Stomach (tissue), 9 donors: Measurements from ENCODE around the gene GRM4. TPM values are rescaled to one million over a fixed set of nuclear protein-coding genes. Genes with fewer than 3 reads are reported as not detected.

Experiments used
- DNase-seq, 2 donors: peaks; one replicate each; pipeline versions ENCODE4 v3.0.0 to v3.0.0-alpha.2; 2013 to 2019
- H3K27ac ChIP-seq, 5 donors: fragments of 200-600 bp in 4 of 5; sonication (generic) in 4 of 5; one replicate each; pipeline ENCODE4 v1.5.1; 2013 to 2019; ENCODE audit warnings: mild to moderate bottlenecking in 1 of 5, moderate library complexity in 1 of 5
- H3K27me3 ChIP-seq, 3 donors: fragments of 200-600 bp; sonication (generic); one replicate each; pipeline ENCODE4 v1.5.1; 2017 to 2019; ENCODE audit warnings: mixed run types in 1 of 3
- H3K36me3 ChIP-seq, 4 donors: fragments of 200-600 bp; sonication (generic); 1 replicate in 3 of 4; 2 replicates in 1 of 4; pipeline ENCODE4 v1.5.1; 2016 to 2019
- H3K4me1 ChIP-seq, 4 donors: fragments of 200-600 bp; sonication (generic); one replicate each; pipeline ENCODE4 v1.5.1; 2016 to 2019
- H3K4me3 ChIP-seq, 4 donors: fragments of 200-600 bp; sonication (generic) in 3 of 4; one replicate each; pipeline ENCODE4 v1.5.1; 2016 to 2019; ENCODE audit warnings: mild to moderate bottlenecking in 1 of 4
- H3K9me3 ChIP-seq, 4 donors: fragments of 200-600 bp; sonication (generic); one replicate each; pipeline ENCODE4 v1.5.1; 2016 to 2019
- CTCF ChIP-seq, 7 experiments: fragments of 450-650 bp in 4 of 7; fragments of 200-600 bp in 3 of 7; sonication (generic) in 3 of 7; IDR thresholded peaks; one replicate each; pipeline ENCODE4 v1.5.1; 2016 to 2019; ENCODE audit warnings: antibody characterized with exemption in 7 of 7, control low read depth in 2 of 7, mild to moderate bottlenecking in 1 of 7
- EP300 ChIP-seq: sonication (generic); formaldehyde crosslinking; IDR thresholded peaks from one replicate; pipeline ENCODE4 v1.6.1; 2017; ENCODE audit warnings: antibody characterized with exemption
- POLR2A ChIP-seq, 4 donors: fragments of 450-650 bp; IDR thresholded peaks; one replicate each; pipeline ENCODE4 v1.6.1; 2016; ENCODE audit warnings: antibody characterized with exemption in 4 of 4, control low read depth in 2 of 4, mild to moderate bottlenecking in 1 of 4, moderate library complexity in 1 of 4
- POLR2AphosphoS5 ChIP-seq, 3 donors: sonication (generic); formaldehyde crosslinking; IDR thresholded peaks; one replicate each; pipeline ENCODE4 v1.6.1; 2016; ENCODE audit warnings: antibody characterized with exemption in 3 of 3
- WGBS, 5 donors: extraction: QIAGEN DNeasy Blood & Tissue Kit in 3 of 5; methylation state at CpG; one replicate each; pipeline versions ENCODE4 v1.1.5 to v1.1.7; 2013 to 2018; 5-methylcytosine and 5-hydroxymethylcytosine counted together
- intact Hi-C: fragments of 100-400 bp; cut with DNase I; formaldehyde crosslinking; loops from one replicate; pipeline ENCODE4 v1.15.1; 2023; ENCODE audit warnings: low total_unique reads
- polyA plus RNA-seq, 3 donors: library from polyadenylated mRNA; stranded (reverse); fragments of 200-250 nt; gene quantifications; one replicate each; pipeline ENCODE4 v1.2.3, GENCODE V29; 2013
- total RNA-seq, 5 donors: library from RNA; depleted of rRNA; stranded (reverse); fragments of >200 nt; gene quantifications; one replicate each; pipeline versions ENCODE4 v1.1.0 to v1.2.3, GENCODE V29; 2014 to 2016
- donor health status: healthy with polysubstance abuse.
- donor health status: Bipolar disorder and iron deficiency.
- donor health status: healthy.

Gene GRM4
- total and polyA plus RNA-seq, 8 donors = 0.55 TPM; not detected in 7

- intact Hi-C loops = loop anchor here (10.0 kb wide), 1 partner anchor 230 kb away; no protein-coding TSS in a partner anchor
- no peak for DNase-seq
- no peak for TF ChIP-seq EP300
- TF ChIP-seq POLR2AphosphoS5 (IDR thresholded peaks at IDR 0.05) = no peak
- no peak for TF ChIP-seq CTCF (IDR thresholded peaks at IDR 0.05)
- TF ChIP-seq POLR2A (IDR thresholded peaks at IDR 0.05) = no peak
Observed at GRCh38 chr6:34025112-34025807, 120.6 kb downstream of the GRM4 start.

GRCh38 chr6:34022873-34023255 lies 123.0 kb downstream of the GRM4 start:
- DNase-seq = no peak
- no peaks in the 10 kb centered on the region for H3K36me3 ChIP-seq
- TF ChIP-seq POLR2A (IDR thresholded peaks at IDR 0.05) (no peak), CTCF (IDR thresholded peaks at IDR 0.05) (no peak), EP300 (no peak), POLR2AphosphoS5 (IDR thresholded peaks at IDR 0.05) (no peak)
- no peaks in the 10 kb centered on the region for H3K9me3 ChIP-seq
- peaks cover 0 to 24% (median 4%) of the 10 kb centered on the region in 3 donors for H3K27me3 ChIP-seq
- WGBS, 5 donors = 76 to 80% (median 77%) methylated on average over 9 of the region's 9 CpGs
- peaks cover 0 to 35% (median 25%) of the 10 kb centered on the region in 4 donors for H3K4me1 ChIP-seq
- H3K4me3 ChIP-seq = no peak overlapping the region
- intact Hi-C loops = loop anchor here (10.0 kb wide), 1 partner anchor 228 kb away; no protein-coding TSS in a partner anchor
- peak overlapping the region in 1 of 5 donors; percentile 57 for H3K27ac ChIP-seq

More at GRCh38 chr6:34025112-34025807, 120.6 kb downstream of the GRM4 start:
- Histone ChIP-seq H3K4me3 (no peak overlapping the region), H3K27me3 (peaks cover 0 to 25% (median 4%) of the 10 kb centered on the region in 3 donors), H3K27ac (peak overlapping the region in 1 of 5 donors; percentile 38), H3K9me3 (no peaks in the 10 kb centered on the region), H3K36me3 (no peaks in the 10 kb centered on the region), H3K4me1 (peaks cover 0 to 35% (median 25%) of the 10 kb centered on the region in 4 donors)
- WGBS, 5 donors = 68 to 79% (median 77%) methylated on average over 7 to 8 of the region's 8 CpGs

GRCh38 chr6:34022250-34022872 lies 123.5 kb downstream of the GRM4 start:
- TF ChIP-seq POLR2A (IDR thresholded peaks at IDR 0.05) (no peak), POLR2AphosphoS5 (IDR thresholded peaks at IDR 0.05) (no peak), CTCF (IDR thresholded peaks at IDR 0.05) (no peak)
- Histone ChIP-seq H3K36me3 (no peaks in the 10 kb centered on the region), H3K9me3 (no peaks in the 10 kb centered on the region), H3K4me1 (peaks cover 0 to 30% (median 22%) of the 10 kb centered on the region in 4 donors), H3K27ac (peak overlapping the region in 2 of 5 donors; percentile 17 to 57), H3K27me3 (peaks cover 0 to 20% (median under 1%) of the 10 kb centered on the region in 3 donors), H3K4me3 (peak overlapping the region in 2 of 4 donors; percentile 2 to 7)
- WGBS, 5 donors = 27 to 52% (median 29%) methylated on average over 16 to 22 of the region's 22 CpGs
- intact Hi-C loops = loop anchor here (10.0 kb wide), 1 partner anchor 228 kb away; no protein-coding TSS in a partner anchor
- DNase-seq = no peak

GRCh38 chr6:34021554-34022190 lies 124.2 kb downstream of the GRM4 start:
- H3K36me3 ChIP-seq = no peaks in the 10 kb centered on the region
- H3K4me3 ChIP-seq = peak overlapping the region in 2 of 4 donors; percentile 2 to 7
- H3K27me3 ChIP-seq = peaks cover 0 to 24% (median 0%) of the 10 kb centered on the region in 3 donors
- peak; percentile 54 to 68 for DNase-seq
- intact Hi-C loops = loop anchor here (10.0 kb wide), 1 partner anchor 227 kb away; no protein-coding TSS in a partner anchor
- TF ChIP-seq EP300 (no peak), CTCF (IDR thresholded peaks at IDR 0.05) (no peak), POLR2A (IDR thresholded peaks at IDR 0.05) (no peak), POLR2AphosphoS5 (IDR thresholded peaks at IDR 0.05) (no peak)
- H3K4me1 ChIP-seq = peaks cover 0 to 26% (median 17%) of the 10 kb centered on the region in 4 donors
- no peaks in the 10 kb centered on the region for H3K9me3 ChIP-seq
- 28 to 50% (median 30%) methylated on average over 19 of the region's 19 CpGs for WGBS, 5 donors
- peak overlapping the region in 1 of 5 donors; percentile 57 for H3K27ac ChIP-seq
